DND-41 (cell line): ENCODE data around the gene CRISPLD2.

Source experiments
- CTCF ChIP-seq: IDR thresholded peaks from 2 replicates; pipeline ENCODE4 v1.5.1; 2012; ENCODE audit warnings: borderline replicate concordance, low read length, moderate library complexity, mild to moderate bottlenecking; ENCODE audit not compliant: poor library complexity, severe bottlenecking; ENCODE audit errors: extremely low read depth
- EZH2 ChIP-seq: IDR thresholded peaks from 3 replicates; pipeline ENCODE4 v1.6.1; 2012; ENCODE audit warnings: borderline replicate concordance, low read depth, mild to moderate bottlenecking, moderate library complexity, low read length, inconsistent platforms; ENCODE audit not compliant: severe bottlenecking

DNA sequence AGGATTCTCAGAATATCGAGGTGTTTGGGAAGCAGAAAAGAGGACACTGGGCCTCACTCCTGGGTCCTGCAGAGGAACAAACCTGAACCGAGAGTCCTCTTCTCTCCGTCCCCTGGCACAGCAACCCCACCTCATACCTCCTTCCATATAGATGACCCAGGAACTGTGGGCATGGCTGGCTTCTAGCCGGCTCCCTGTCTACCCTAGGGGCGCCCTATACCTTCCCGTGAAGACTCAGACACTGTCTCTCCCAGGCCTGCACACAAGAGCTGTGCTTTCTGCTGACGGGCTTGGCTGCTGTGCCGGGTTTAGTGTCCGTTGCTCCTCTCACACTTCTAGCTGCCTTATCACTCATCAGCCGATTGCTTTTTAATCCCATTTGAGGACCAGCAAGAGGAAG, 46.5 kb upstream of the CRISPLD2 start:
- no peak for TF ChIP-seq CTCF
- TF ChIP-seq EZH2, result no peak
